ENCODE results near the gene RPS6KB1. TPM values are rescaled to one million over a fixed set of nuclear protein-coding genes. Genes with fewer than 3 reads are reported as not detected.
"Not testable (repeated sequence)": the region's sequence is repeated elsewhere in the genome, so short reads cannot be mapped to it uniquely, and the experiment has no call there.

Gene RPS6KB1
- 23.5 TPM for polyA plus RNA-seq

GRCh38 chr17:59892924-59893675, at the start of gene RPS6KB1, which contains the start of gene TUBD1:
Gene RPS6KB1, plus strand, starts transcription at chr17:59893121. Its CDS starts 64 bp downstream, at chr17:59893185.
Gene TUBD1, minus strand, starts transcription at chr17:59892943. Its CDS starts 1,941 bp downstream, at chr17:59891002.
- Mint-ChIP-seq H3K27me3 (no peaks in the 10 kb centered on the region), H3K4me3 (peak within 1 kb of the TSS; percentile 93 to 99 (median 99)), H3K36me3 (peaks cover 6% of the 10 kb centered on the region), H3K27ac (peak within 1 kb of the TSS; percentile 87 to 100 (median 99)), H3K4me1 (peaks cover 27 to 36% (median 35%) of the 10 kb centered on the region in 3 donors), H3K9me3 (no peaks in the 10 kb centered on the region)

GRCh38 chr17:59844884-59845594, 47.9 kb upstream of the RPS6KB1 start:
- Mint-ChIP-seq H3K9me3 (no peaks in the 10 kb centered on the region), H3K4me3 (peak overlapping the region in 3 of 4 donors; percentile 34 to 79 (median 74))

GRCh38 chr17:59845595-59846393, 47.1 kb upstream of the RPS6KB1 start:
- no peaks in the 10 kb centered on the region for H3K36me3 Mint-ChIP-seq
- no peaks in the 10 kb centered on the region for H3K27me3 Mint-ChIP-seq
- H3K4me1 Mint-ChIP-seq = peaks cover 45 to 66% (median 53%) of the 10 kb centered on the region in 3 donors
- peak overlapping the region; percentile 75 to 92 (median 86) for H3K27ac Mint-ChIP-seq
- peak overlapping the region; percentile 31 to 83 (median 66) for H3K4me3 Mint-ChIP-seq
- H3K9me3 Mint-ChIP-seq = no peaks in the 10 kb centered on the region

More at GRCh38 chr17:59844884-59845594, 47.9 kb upstream of the RPS6KB1 start:
- Mint-ChIP-seq H3K36me3 (no peaks in the 10 kb centered on the region), H3K27ac (peak overlapping the region; percentile 68 to 92 (median 75)), H3K4me1 (peaks cover 51 to 73% (median 61%) of the 10 kb centered on the region in 3 donors), H3K27me3 (no peaks in the 10 kb centered on the region)

- H3K4me3 Mint-ChIP-seq = peak overlapping the region in 3 of 4 donors; percentile 31 to 83 (median 79)
- H3K36me3 Mint-ChIP-seq = no peaks in the 10 kb centered on the region
- peak overlapping the region; percentile 75 to 92 (median 86) for H3K27ac Mint-ChIP-seq
- H3K27me3 Mint-ChIP-seq = no peaks in the 10 kb centered on the region
- peaks cover 38 to 60% (median 47%) of the 10 kb centered on the region in 3 donors for H3K4me1 Mint-ChIP-seq
- H3K9me3 Mint-ChIP-seq = no peaks in the 10 kb centered on the region
Observed at GRCh38 chr17:59846394-59847165, 46.3 kb upstream of the RPS6KB1 start.

- Mint-ChIP-seq H3K36me3 (peaks cover 5% of the 10 kb centered on the region), H3K27ac (peak overlapping the region in 2 of 3 donors; percentile 76 to 96), H3K4me3 (peak overlapping the region in 2 of 4 donors; percentile 46 to 81), H3K27me3 (no peaks in the 10 kb centered on the region), H3K9me3 (no peaks in the 10 kb centered on the region), H3K4me1 (peaks cover 38 to 51% (median 39%) of the 10 kb centered on the region in 3 donors)
Observed at GRCh38 chr17:59848385-59848668, 44.6 kb upstream of the RPS6KB1 start.

- peak overlapping the region; percentile 76 to 96 (median 90) for H3K27ac Mint-ChIP-seq
- H3K4me3 Mint-ChIP-seq = peak overlapping the region; percentile 46 to 85 (median 66)
- H3K9me3 Mint-ChIP-seq = no peaks in the 10 kb centered on the region
- no peaks in the 10 kb centered on the region for H3K27me3 Mint-ChIP-seq
- H3K36me3 Mint-ChIP-seq = peaks cover 5% of the 10 kb centered on the region
- peaks cover 38 to 52% (median 39%) of the 10 kb centered on the region in 3 donors for H3K4me1 Mint-ChIP-seq
Observed at GRCh38 chr17:59848778-59849177, 44.1 kb upstream of the RPS6KB1 start.

- not testable (repeated sequence) for H3K9me3 Mint-ChIP-seq, H3K36me3 Mint-ChIP-seq, H3K4me3 Mint-ChIP-seq, H3K27me3 Mint-ChIP-seq
- peaks cover 33 to 42% (median 36%) of the 10 kb centered on the region in 3 donors for H3K4me1 Mint-ChIP-seq
- H3K27ac Mint-ChIP-seq = peak overlapping the region in 1 of 3 donors; percentile 62
Observed at GRCh38 chr17:59850311-59850710, 42.6 kb upstream of the RPS6KB1 start.

- no peaks in the 10 kb centered on the region for H3K9me3 Mint-ChIP-seq
- H3K27me3 Mint-ChIP-seq = no peaks in the 10 kb centered on the region
- no peak overlapping the region for H3K4me3 Mint-ChIP-seq
- peak overlapping the region in 1 of 3 donors; percentile 8 for H3K27ac Mint-ChIP-seq
- H3K4me1 Mint-ChIP-seq = peaks cover 21 to 29% (median 24%) of the 10 kb centered on the region in 3 donors
- peaks cover 5% of the 10 kb centered on the region for H3K36me3 Mint-ChIP-seq
Observed at GRCh38 chr17:59851439-59852375, 41.2 kb upstream of the RPS6KB1 start.

GRCh38 chr17:59852847-59853167, 40.1 kb upstream of the RPS6KB1 start:
- peaks cover 16 to 20% (median 17%) of the 10 kb centered on the region in 3 donors for H3K4me1 Mint-ChIP-seq
- H3K4me3 Mint-ChIP-seq, H3K27me3 Mint-ChIP-seq, H3K27ac Mint-ChIP-seq, H3K36me3 Mint-ChIP-seq, H3K9me3 Mint-ChIP-seq: not testable (repeated sequence)

- Mint-ChIP-seq H3K27ac (peak overlapping the region in 2 of 3 donors; percentile 3 to 42), H3K36me3 (peaks cover 5% of the 10 kb centered on the region), H3K4me3 (no peak overlapping the region), H3K9me3 (no peaks in the 10 kb centered on the region), H3K4me1 (peaks cover 14 to 19% (median 16%) of the 10 kb centered on the region in 3 donors), H3K27me3 (no peaks in the 10 kb centered on the region)
Observed at GRCh38 chr17:59853168-59853918, 39.6 kb upstream of the RPS6KB1 start.

- not testable (repeated sequence) for H3K9me3 Mint-ChIP-seq, H3K27me3 Mint-ChIP-seq
Observed at GRCh38 chr17:59853919-59854729, 38.8 kb upstream of the RPS6KB1 start.

More at GRCh38 chr17:59853919-59854729, 38.8 kb upstream of the RPS6KB1 start:
- not testable (repeated sequence) for H3K36me3 Mint-ChIP-seq, H3K27ac Mint-ChIP-seq
- Mint-ChIP-seq H3K4me1 (peaks cover 8 to 12% (median 10%) of the 10 kb centered on the region in 3 donors), H3K4me3 (peak overlapping the region in 1 of 4 donors; percentile 66)
